ENCODE measurements around the gene LRRC46. TPM values are rescaled to one million over a fixed set of nuclear protein-coding genes. Genes with fewer than 3 reads are reported as not detected.

The LRRC46 gene
- total RNA-seq, 1 donor from 2014 or later = 0.38 TPM

- TF ChIP-seq, protein P1, sequence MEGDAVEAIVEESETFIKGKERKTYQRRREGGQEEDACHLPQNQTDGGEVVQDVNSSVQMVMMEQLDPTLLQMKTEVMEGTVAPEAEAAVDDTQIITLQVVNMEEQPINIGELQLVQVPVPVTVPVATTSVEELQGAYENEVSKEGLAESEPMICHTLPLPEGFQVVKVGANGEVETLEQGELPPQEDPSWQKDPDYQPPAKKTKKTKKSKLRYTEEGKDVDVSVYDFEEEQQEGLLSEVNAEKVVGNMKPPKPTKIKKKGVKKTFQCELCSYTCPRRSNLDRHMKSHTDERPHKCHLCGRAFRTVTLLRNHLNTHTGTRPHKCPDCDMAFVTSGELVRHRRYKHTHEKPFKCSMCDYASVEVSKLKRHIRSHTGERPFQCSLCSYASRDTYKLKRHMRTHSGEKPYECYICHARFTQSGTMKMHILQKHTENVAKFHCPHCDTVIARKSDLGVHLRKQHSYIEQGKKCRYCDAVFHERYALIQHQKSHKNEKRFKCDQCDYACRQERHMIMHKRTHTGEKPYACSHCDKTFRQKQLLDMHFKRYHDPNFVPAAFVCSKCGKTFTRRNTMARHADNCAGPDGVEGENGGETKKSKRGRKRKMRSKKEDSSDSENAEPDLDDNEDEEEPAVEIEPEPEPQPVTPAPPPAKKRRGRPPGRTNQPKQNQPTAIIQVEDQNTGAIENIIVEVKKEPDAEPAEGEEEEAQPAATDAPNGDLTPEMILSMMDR (IDR thresholded peaks at IDR 0.05; ENCODE audit: insufficient read depth, low read length, poor library complexity, severe bottlenecking) = no peak
- Histone ChIP-seq H3K36me3 (ENCODE audit: control insufficient read depth, insufficient read depth, low read length) (no peaks in the 10 kb centered on the region), H3K4me3 (ENCODE audit: low read depth, low read length) (no peak overlapping the region), H3K27me3 (ENCODE audit: control insufficient read depth, insufficient read depth, low read length) (no peaks in the 10 kb centered on the region)
- no peak for DNase-seq (ENCODE audit: low read depth)
Observed at GRCh38 chr17:47838636-47839035, 7.2 kb downstream of the LRRC46 start.

DNA sequence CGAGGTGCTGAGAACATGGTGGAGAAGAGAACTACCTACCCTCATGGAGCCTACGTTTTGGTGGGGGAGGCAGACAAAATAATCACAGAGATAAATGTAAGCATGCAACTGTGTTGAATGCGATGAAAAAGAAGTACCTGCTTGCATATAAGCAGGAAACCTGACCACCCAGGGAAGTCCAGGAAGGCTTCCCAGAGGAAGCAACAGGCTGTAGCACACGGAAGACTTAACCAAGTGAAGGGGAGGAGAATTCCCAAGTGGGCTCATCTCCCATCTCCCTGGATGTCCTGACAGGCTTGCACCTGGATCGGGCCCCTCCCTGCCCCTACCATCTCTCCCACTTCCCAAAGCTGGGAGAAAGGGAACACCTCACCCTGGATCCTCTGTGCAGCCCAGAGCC is 7.6 kb downstream of the LRRC46 start:
- TF ChIP-seq, protein P1 (IDR thresholded peaks at IDR 0.05; ENCODE audit: insufficient read depth, low read length, poor library complexity, severe bottlenecking) = no peak
- Histone ChIP-seq H3K36me3 (ENCODE audit: control insufficient read depth, insufficient read depth, low read length) (no peaks in the 10 kb centered on the region), H3K4me3 (ENCODE audit: low read depth, low read length) (no peak overlapping the region), H3K27me3 (ENCODE audit: control insufficient read depth, insufficient read depth, low read length) (no peaks in the 10 kb centered on the region)
- no peak for DNase-seq (ENCODE audit: low read depth)

GRCh38 chr17:47840001-47840741 is 8.7 kb downstream of the LRRC46 start:
- H3K4me3 ChIP-seq (ENCODE audit: low read depth, low read length) = peak overlapping the region; percentile 70
- H3K27me3 ChIP-seq (ENCODE audit: control insufficient read depth, insufficient read depth, low read length) = no peaks in the 10 kb centered on the region
- TF ChIP-seq, protein P1 (IDR thresholded peaks at IDR 0.05; ENCODE audit: insufficient read depth, low read length, poor library complexity, severe bottlenecking) = no peak
- DNase-seq (ENCODE audit: low read depth) = no peak
- no peaks in the 10 kb centered on the region for H3K36me3 ChIP-seq (ENCODE audit: control insufficient read depth, insufficient read depth, low read length)

- Histone ChIP-seq H3K4me3 (ENCODE audit: low read depth, low read length) (peak within 1 kb of the TSS; percentile 70), H3K36me3 (ENCODE audit: control insufficient read depth, insufficient read depth, low read length) (no peaks in the 10 kb centered on the region), H3K27me3 (ENCODE audit: control insufficient read depth, insufficient read depth, low read length) (peaks cover under 1% of the 10 kb centered on the region)
- DNase-seq (ENCODE audit: low read depth) = peak; percentile 39
- TF ChIP-seq, protein P1 (IDR thresholded peaks at IDR 0.05; ENCODE audit: insufficient read depth, low read length, poor library complexity, severe bottlenecking) = peak; percentile 99
Observed at GRCh38 chr17:47840742-47841487, 9.4 kb downstream of the LRRC46 start, which contains the start of gene SCRN2. SCRN2 (minus strand) TSS chr17:47841273; CDS start chr17:47840843, 430 bp downstream.

DNA sequence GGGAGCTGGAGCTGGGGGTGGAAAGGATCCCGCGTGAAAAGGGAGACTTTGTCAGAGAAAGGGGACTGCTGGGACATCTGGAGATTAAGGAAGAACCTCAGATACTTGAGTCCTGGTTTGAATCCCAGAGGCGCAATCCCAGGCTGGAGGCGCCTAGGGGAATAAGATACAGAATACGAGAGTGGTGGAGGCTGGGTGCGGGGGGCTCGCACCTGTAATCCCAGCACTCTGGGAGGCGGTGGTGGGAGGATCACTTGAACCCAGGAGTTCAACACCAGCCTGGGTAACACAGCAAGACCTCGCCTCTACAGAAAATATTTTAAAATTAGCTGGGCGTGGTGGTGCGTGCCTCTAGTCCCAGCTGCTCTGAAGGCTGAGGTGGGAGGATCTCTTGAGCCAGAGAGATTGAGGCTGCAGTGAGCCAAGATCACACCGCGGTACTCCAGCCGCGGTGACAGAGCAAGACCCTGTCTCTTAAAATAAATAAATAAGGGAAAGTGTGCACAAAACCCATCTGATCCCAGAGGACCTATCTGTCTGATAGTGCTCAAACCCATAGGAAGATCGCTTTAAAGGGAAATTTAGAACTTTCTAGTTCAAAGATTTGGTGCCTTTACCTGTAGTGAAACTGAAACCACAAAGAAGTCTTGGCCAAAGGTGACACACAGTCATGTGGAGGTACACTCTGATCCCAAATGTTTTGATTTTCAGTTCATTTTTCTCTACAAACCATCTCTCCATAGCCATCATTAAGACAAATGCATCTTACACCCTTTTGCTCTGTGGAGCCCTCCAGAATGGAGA is 10.2 kb downstream of the LRRC46 start:
- DNase-seq (ENCODE audit: low read depth) = no peak
- H3K4me3 ChIP-seq (ENCODE audit: low read depth, low read length) = no peak overlapping the region
- TF ChIP-seq, protein P1 (IDR thresholded peaks at IDR 0.05; ENCODE audit: insufficient read depth, low read length, poor library complexity, severe bottlenecking) = no peak

More for the DNA sequence above, 10.2 kb downstream of the LRRC46 start:
- Histone ChIP-seq H3K27me3 (ENCODE audit: control insufficient read depth, insufficient read depth, low read length) (peaks cover 2% of the 10 kb centered on the region), H3K36me3 (ENCODE audit: control insufficient read depth, insufficient read depth, low read length) (no peaks in the 10 kb centered on the region)

Measured in kidney epithelial cell (primary cell).